ENCODE results near the gene SERPINA3. TPM values are rescaled to one million over a fixed set of nuclear protein-coding genes. Genes with fewer than 3 reads are reported as not detected.

The SERPINA3 gene
- total RNA-seq, 2 experiments from 2014 or later, result not detected

DNA sequence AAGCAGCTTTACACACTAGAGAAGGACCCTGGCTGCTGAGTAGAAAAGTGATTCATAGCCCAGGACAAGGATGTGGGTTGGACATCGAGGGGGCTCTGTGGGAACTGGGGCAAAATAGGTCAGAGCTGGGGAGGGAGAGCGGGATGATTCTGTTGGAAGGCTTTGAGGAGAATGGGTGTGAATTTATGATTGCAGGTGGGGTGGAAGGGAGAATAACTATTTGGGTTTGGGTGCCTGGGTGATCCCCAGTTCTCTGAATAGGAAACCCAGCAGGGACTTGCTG is 13.1 kb downstream of the SERPINA3 start:
- ATAC-seq (ENCODE audit: poor library complexity), result no peak
- TF ChIP-seq, protein P1, sequence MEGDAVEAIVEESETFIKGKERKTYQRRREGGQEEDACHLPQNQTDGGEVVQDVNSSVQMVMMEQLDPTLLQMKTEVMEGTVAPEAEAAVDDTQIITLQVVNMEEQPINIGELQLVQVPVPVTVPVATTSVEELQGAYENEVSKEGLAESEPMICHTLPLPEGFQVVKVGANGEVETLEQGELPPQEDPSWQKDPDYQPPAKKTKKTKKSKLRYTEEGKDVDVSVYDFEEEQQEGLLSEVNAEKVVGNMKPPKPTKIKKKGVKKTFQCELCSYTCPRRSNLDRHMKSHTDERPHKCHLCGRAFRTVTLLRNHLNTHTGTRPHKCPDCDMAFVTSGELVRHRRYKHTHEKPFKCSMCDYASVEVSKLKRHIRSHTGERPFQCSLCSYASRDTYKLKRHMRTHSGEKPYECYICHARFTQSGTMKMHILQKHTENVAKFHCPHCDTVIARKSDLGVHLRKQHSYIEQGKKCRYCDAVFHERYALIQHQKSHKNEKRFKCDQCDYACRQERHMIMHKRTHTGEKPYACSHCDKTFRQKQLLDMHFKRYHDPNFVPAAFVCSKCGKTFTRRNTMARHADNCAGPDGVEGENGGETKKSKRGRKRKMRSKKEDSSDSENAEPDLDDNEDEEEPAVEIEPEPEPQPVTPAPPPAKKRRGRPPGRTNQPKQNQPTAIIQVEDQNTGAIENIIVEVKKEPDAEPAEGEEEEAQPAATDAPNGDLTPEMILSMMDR (IDR thresholded peaks at IDR 0.05), result no peak
- Histone ChIP-seq H3K27me3 (ENCODE audit: control insufficient read depth in 1 of 2, insufficient read depth in 2 of 2, low read length in 2 of 2) (no peaks in the 10 kb centered on the region), H3K4me1 (ENCODE audit: insufficient read depth, low read length) (no peaks in the 10 kb centered on the region), H3K27ac (ENCODE audit: low read depth in 1 of 2, low read length in 2 of 2) (no peak overlapping the region), H3K36me3 (ENCODE audit: insufficient read depth, low read length) (no peaks in the 10 kb centered on the region), H3K9me3 (ENCODE audit: control insufficient read depth in 1 of 2, insufficient read depth in 1 of 2, low read length in 2 of 2) (peaks cover 0 to 19% of the 10 kb centered on the region in 2 experiments), H3K4me3 (ENCODE audit: low read length) (no peak overlapping the region)
- no peaks in the 10 kb centered on the region for H3K9me3 Mint-ChIP-seq
- ChIA-PET POLR2A (no interaction called here), CTCF (no interaction called here)
- intact Hi-C loops (cut with DNase I, micrococcal nuclease), result no loop called here
- no peak for DNase-seq
- H3K27me3 Mint-ChIP-seq, result peaks cover 41% of the 10 kb centered on the region
- H3K4me3 Mint-ChIP-seq, result no peak overlapping the region
- no peaks in the 10 kb centered on the region for H3K36me3 Mint-ChIP-seq (ENCODE audit: low read depth)
- no peak overlapping the region for H3K27ac Mint-ChIP-seq
- no peaks in the 10 kb centered on the region for H3K4me1 Mint-ChIP-seq (ENCODE audit: low read depth)

DNA sequence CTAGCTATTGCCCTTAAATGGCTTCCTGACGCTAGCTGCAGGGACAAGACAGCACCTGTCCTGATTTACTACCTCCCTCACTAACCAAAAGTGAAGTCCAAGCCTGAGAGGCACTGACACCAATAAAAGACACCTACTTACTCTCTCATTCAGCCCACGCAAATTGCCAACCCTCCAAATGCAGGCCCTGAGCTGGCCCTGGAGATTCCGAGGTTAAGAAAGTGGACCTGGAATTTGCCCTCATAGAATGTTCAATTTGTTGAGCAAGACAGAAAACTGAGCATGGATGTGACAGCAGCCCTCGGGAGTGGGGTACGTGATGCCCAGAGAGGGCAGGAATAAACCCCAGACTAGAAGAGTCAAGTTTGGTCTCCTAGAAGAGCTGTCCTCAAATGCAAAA is 16.4 kb downstream of the SERPINA3 start:
- DNase-seq (no peak), ATAC-seq (ENCODE audit: poor library complexity) (no peak)
- no peak overlapping the region for H3K27ac ChIP-seq (ENCODE audit: low read depth in 1 of 2, low read length in 2 of 2)
- no peaks in the 10 kb centered on the region for H3K36me3 ChIP-seq (ENCODE audit: insufficient read depth, low read length)
- H3K27ac Mint-ChIP-seq, result no peak overlapping the region
- H3K9me3 ChIP-seq (ENCODE audit: control insufficient read depth in 1 of 2, insufficient read depth in 1 of 2, low read length in 2 of 2), result peaks cover 0 to 6% of the 10 kb centered on the region in 2 experiments
- TF ChIP-seq, protein P1 (IDR thresholded peaks at IDR 0.05), result no peak
- H3K9me3 Mint-ChIP-seq, result no peaks in the 10 kb centered on the region
- H3K27me3 Mint-ChIP-seq, result peaks cover 25% of the 10 kb centered on the region
- intact Hi-C loops (cut with DNase I, micrococcal nuclease), result no loop called here
- CTCF ChIA-PET, result no interaction called here
- no peaks in the 10 kb centered on the region for H3K4me1 ChIP-seq (ENCODE audit: insufficient read depth, low read length)
- POLR2A ChIA-PET, result no interaction called here
- H3K27me3 ChIP-seq (ENCODE audit: control insufficient read depth in 1 of 2, insufficient read depth in 2 of 2, low read length in 2 of 2), result no peaks in the 10 kb centered on the region
- no peak overlapping the region for H3K4me3 Mint-ChIP-seq
- H3K36me3 Mint-ChIP-seq (ENCODE audit: low read depth), result no peaks in the 10 kb centered on the region
- H3K4me1 Mint-ChIP-seq (ENCODE audit: low read depth), result no peaks in the 10 kb centered on the region
- H3K4me3 ChIP-seq (ENCODE audit: low read length), result no peak overlapping the region

DNA sequence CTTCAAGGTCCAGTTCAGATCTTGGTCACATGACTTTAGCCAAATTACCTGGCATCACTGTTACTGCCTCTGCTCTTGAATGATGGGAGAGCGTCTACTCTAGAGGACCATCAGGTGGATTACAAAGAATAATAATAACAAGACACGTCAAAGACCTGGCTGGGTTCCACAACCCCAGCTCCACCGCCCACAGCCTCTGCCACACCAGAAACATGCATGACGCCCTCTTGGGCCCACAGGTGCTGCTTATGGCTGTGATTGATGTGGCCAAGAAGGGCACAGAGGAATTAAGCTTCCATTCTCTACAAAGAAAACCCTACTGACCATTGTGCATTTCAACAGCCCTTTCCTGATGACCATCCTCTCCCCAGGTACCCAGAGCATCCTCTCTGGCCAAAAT is 18.2 kb downstream of the SERPINA3 start:
- ChIA-PET POLR2A (no interaction called here), CTCF (no interaction called here)
- no peak overlapping the region for H3K27ac ChIP-seq (ENCODE audit: low read depth in 1 of 2, low read length in 2 of 2)
- Mint-ChIP-seq H3K4me3 (no peak overlapping the region), H3K36me3 (ENCODE audit: low read depth) (no peaks in the 10 kb centered on the region), H3K9me3 (no peaks in the 10 kb centered on the region), H3K27me3 (peaks cover 31% of the 10 kb centered on the region), H3K27ac (no peak overlapping the region), H3K4me1 (ENCODE audit: low read depth) (no peaks in the 10 kb centered on the region)
- intact Hi-C loops (cut with DNase I, micrococcal nuclease), result no loop called here
- DNase-seq (no peak), ATAC-seq (ENCODE audit: poor library complexity) (no peak)
- H3K36me3 ChIP-seq (ENCODE audit: insufficient read depth, low read length), result no peaks in the 10 kb centered on the region
- H3K27me3 ChIP-seq (ENCODE audit: control insufficient read depth in 1 of 2, insufficient read depth in 2 of 2, low read length in 2 of 2), result no peaks in the 10 kb centered on the region
- no peaks in the 10 kb centered on the region for H3K4me1 ChIP-seq (ENCODE audit: insufficient read depth, low read length)
- H3K9me3 ChIP-seq (ENCODE audit: control insufficient read depth in 1 of 2, insufficient read depth in 1 of 2, low read length in 2 of 2), result no peaks in the 10 kb centered on the region
- TF ChIP-seq, protein P1 (IDR thresholded peaks at IDR 0.05), result no peak
- no peak overlapping the region for H3K4me3 ChIP-seq (ENCODE audit: low read length)

Measured in CD4-positive, alpha-beta T cell (primary cell).